HK-2 (cell line): ENCODE measurements around the gene NOS1.
A peak's percentile ranks its signal among the peaks of the same experiment; 100 is the strongest.
"Not testable (repeated sequence)": the region's sequence is repeated elsewhere in the genome, so short reads cannot be mapped to it uniquely, and the experiment has no call there.

Source experiments
- DNase-seq: peaks from one replicate; pipeline ENCODE4 v3.0.0-alpha.2; 2018; ENCODE audit not compliant: unreplicated experiment

NOS1 gene

DNA sequence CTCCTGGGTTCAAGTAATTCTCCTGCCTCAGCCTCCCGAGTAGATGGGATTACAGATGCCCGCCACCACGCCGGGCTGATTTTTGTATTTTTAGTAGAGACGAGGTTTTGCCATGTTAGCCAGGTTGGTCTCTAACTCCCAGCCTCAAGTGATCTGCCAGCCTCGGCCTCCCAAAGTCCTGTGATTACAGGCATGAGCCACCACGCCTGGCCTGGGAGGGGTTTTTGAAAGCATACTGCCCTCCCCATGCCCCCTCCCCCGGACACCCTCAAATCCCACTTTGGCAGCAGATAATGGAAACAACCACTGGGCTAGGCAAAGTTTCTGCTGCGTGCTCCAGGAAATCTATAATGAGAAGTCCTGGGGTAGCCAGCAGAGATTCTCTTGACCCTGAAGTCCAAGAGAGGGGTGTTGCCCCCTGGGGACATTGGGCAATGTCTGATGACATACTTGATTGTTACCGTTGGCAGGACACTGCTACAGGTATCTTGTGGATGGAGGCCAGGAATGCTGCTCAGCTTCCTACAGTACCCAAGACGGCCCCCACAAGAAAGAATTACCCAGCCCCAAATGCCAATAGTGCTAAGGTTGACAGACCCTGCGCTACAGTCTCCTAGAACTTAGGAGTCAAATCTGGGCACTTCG lies 152.5 kb downstream of the NOS1 start:
- DNase-seq: no peak

DNA sequence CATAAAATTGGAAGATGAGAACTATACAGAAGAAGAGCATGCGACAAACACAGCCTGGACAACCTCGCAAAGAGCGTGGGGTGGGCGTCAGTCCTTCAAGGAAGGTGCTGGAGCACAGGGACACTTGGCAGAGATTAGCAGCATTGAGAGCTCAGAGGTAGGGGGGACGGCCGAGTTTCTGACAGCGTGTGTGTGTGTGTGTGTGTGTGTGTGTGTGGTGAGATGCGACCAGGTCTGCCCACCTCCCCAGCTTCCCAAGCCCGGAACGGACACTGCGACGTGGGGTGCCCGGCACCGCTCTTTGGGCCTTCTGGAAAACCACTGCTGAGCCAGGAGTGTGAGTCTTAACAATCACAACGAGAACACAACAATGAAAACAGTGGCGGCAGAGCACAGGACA lies 153.2 kb downstream of the NOS1 start:
- DNase-seq: no peak

DNA sequence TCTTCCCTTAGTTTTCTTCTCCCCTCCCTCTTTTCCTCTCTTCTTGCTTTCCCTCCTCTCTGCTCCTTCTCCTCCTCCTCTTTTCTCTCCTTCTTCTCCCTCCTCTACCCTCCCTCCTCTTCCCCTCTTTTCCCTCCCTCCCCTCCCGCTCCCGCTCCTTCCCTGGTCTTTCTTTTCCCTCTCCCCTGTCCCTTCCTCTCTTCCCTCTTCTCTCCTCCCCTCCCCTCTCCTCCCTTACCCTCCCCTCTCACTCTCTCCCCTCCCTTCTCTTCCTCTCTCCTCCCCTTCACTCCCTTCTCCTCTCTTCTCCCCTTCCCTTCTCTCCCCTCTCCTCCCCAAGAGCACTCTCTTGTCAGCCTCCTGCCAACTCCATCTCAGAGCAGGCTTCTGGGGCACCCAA lies 153.8 kb downstream of the NOS1 start:
- DNase-seq: no peak

DNA sequence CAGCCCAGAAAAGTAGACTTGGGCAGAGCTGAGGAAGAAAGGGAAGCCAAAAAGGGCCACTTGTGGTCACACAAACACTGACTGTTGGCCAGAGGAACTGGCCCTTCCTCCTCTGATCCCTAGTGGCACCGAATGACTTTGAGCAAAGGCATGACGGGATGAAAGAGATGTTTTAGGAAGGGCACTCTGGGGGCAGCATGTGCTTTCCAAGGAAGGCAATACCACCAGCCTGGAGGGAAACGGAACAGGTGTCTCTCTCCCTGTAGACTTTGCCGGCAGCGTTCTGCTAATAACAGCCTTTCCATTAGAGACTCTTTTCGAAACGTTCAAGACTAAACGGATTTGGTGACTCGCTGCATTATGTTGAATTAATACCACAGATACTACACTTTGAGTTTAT lies 158.9 kb downstream of the NOS1 start:
- DNase-seq: no peak

DNA sequence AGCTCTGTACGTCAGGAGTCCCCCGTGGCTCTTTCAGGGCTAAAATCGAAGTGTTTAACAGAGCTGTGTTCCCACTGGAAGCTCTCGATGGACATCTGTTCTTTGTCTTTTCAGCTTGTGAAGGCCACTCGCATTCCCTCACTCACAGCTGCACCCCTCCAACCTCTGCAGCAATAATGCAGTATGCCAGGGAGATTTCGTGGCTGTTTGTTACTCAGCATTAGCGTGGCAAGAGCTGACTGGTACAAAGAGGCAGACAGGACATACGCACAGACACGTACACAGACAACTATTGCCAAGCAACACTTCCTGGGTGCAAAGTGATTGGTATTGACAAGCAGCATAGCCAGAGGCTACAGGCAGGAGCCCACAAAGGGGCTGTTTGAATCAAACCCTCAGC lies 159.4 kb downstream of the NOS1 start:
- DNase-seq: no peak

DNA sequence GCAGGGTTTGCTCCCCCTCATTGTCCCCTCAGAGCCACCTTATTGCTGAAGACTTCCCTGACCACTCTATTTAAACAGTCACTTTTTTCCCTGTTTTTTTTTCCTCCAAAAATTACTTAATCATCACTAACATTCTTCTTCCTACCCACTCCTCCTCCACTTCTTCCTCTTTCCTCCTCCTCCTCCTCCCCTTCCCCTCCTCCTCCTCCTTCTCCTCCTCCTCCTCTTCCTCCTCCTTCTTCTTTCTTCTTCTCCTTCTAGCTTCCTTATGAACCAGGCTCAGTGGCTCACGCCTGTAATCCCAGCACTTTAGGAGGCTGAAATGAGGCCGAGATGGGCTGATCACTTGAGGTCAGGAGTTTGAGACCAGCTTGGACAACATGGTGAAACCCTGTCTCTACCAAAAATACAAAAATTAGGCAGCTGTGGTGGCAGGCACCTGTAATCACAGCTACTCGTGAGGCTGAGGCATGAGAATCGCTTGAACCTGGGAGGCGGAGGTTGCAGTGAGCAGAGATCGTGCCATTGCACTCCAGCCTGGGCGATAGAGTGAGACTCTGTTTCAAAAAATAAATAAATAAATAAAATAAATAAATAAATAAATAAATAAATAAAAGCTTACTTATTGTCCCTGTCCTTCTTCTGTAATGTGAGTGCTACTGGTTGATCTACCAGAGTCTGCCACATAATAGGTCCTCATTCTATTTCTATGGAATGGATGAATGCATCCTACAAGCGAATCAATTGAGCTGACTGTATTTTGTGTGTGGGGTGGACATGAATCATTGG lies 161.3 kb downstream of the NOS1 start:
- not testable (repeated sequence) for DNase-seq

DNA sequence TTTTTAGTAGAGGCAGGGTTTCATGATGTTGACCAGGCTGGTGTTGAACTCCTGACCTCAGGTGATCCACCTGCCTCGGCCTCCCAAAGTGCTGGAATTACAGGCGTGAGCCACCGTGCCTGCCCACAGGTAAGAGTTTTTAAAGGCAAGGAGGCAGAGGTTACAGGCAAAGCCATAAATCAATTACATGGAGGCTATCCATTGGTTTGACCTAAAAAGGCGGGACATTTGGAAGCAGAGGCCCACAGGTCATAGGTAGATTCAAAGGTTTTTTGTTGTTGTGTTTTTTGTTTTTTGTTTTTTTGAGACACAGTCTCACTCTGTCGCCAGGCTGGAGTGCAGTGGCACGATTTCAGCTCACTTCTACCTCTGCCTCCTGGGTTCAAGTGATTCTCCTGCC lies 165.1 kb downstream of the NOS1 start:
- not testable (repeated sequence) for DNase-seq

DNA sequence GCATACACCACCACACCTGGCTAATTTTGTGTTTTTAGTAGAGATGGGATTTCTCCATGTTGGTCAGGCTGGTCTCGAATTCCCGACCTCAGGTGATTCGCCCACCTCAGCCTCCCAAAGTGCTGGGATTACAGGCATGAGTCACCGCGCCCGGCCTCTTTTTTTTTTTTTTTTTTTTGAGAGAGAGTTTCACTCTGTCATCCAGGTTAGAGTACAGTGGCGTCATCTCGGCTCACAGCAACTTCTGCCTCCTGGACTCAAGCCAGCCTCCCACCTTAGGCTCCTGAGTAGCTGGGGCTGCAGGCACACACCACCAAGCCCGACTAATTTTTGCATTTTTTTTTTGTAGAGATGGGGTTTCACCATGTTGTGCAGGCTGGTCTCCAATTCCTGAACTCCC lies 166.4 kb downstream of the NOS1 start:
- DNase-seq: peak; percentile 24

DNA sequence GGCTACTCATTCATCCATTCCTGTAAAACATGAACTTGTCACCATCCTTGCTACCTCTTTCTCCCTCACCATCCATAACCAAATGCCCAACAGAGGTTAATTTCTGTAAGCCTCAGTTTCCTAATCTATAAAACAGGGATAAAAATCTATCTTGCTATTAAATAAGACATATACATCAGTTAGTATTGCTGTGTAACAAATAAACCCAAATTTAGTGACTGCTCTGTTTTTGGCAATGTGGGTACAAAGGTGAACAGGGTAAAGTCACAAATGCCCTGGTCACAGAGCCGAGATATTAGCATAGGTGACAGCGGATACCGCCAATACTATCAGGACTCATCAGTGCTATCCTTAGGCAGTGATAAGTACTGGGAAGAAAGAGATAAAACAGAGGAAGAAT lies 167.5 kb downstream of the NOS1 start:
- no peak for DNase-seq

DNA sequence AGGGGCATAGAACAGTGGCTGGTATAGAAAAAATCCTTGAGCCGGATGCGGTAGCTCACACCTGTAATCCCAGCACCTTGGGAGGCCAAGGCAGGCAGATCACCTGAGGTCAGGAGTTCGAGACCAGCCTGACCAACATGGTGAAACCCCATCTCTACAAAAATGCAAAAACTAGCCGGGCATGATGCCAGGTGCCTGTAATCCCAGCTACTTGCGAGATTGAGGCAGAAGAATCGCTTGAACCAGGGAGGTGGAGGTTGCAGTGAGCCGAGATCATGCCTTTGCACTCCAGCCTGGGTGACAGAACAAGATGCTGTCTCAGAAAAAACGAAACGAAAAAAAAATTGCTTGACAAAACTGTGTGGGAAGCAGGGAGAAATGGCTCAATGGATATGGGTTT lies 168.8 kb downstream of the NOS1 start:
- not testable (repeated sequence) for DNase-seq

DNA sequence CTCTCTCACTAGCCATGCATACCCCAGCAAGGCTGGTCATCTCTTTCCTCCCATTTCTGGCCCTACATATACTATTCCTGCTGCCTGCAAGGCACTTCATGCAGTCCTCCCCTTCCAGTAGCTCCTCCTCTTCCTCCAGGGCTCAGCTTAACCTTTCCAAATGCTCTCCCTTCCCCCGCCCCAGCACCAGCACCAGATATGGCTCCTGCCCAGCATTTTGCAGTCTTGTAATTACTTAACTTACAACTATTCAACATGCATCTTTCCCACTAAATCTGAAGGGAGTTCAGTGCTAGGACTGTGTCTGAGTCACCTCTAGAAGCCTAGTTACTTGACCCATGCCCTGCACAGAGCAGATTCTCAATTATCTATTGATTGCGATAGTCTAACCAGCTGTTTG lies 169.4 kb downstream of the NOS1 start:
- peak; percentile 8 for DNase-seq

DNA sequence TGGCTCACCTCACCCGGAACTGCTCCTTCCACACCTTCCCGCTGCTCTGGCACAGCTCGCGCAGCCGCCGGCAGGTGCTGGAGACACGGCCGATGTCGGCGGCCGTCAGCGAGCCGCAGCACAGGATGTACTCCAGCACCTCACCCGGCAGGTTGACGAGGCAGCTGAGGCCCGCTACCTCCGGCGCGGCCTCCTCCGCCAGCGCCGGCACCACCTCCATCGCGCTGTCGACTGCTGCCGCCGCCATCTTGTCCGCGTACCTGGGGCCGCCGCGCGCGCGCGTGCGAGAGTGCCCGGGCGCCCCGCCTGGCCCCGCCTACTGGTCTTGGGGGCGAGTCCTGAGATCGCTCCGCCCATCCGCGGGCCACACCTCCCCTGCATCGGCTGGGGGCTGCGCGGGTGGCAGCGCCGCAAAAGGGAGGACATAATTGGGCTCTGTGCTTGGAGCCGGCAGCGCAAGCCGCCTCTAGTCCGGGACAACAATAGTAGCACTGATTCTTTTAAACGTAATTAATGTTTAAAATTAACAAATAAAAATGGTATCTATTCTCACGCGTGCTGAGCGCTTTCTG lies 171.1 kb downstream of the NOS1 start, which contains the start of gene FBXO21:
Gene FBXO21 (minus strand): TSS at position 261 of the 572 bp plus-strand sequence. CDS start 14 bp downstream, at position 247.
- peak; percentile 88 for DNase-seq

DNA sequence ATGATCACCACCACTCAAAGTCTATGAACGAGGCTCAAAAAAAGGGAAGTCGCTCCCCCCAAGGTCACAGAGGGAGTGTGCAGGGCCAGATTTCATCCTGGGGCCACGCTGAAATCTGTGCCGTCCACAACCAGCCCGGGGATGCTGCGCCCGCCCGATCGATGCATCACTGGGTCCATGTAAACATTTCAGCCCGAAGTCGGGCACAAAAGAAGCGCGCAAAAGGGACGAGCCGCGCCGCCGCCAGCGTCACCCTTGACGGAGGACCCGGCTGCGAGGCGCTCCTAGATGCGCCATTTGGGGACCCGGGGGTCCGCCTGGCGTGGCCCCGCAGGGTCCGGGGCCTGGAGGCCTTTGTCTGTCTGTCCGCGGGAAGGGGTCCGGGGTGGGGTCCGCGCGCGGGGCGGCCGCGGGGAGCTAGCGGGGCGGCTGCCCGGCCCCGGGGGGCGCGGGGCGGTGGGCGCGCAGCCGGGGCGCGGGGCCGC lies 171.7 kb downstream of the NOS1 start:
- peak; percentile 32 for DNase-seq

DNA sequence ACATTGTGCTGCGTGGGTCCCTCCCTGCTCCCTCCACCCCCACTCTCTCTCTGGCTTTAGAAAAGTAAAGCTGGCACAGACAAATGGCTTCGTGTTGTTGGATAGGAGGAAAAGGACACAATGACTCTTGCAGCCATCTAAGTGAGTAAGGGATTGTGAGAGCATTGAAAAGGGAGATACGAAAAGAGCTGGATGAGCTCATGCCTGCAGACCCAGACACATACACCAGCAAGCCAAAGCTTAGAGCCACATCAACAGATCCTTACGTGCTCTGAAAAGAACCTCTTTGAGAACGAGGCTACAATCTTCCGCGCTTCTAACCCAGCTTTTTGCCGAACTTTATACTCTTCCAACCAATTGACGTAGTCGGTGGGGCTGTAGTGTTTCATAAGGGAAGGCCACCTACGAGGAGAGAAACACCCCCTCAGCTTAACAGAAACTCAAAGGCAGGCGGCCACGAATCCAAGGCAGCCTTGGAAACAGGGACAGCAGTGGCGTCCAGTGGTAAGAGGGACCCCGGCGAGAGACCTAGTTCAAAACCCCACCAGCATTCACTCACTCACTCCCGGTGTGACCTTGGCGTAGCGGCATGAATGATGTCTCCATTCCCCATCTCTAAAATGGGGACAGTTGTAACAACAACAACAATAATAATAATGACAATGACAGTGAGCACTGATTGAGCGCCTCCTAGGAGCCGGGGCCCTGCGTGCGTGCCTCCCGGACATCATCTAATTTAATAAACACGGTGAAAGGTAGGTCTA lies 172.3 kb downstream of the NOS1 start:
- DNase-seq: no peak

DNA sequence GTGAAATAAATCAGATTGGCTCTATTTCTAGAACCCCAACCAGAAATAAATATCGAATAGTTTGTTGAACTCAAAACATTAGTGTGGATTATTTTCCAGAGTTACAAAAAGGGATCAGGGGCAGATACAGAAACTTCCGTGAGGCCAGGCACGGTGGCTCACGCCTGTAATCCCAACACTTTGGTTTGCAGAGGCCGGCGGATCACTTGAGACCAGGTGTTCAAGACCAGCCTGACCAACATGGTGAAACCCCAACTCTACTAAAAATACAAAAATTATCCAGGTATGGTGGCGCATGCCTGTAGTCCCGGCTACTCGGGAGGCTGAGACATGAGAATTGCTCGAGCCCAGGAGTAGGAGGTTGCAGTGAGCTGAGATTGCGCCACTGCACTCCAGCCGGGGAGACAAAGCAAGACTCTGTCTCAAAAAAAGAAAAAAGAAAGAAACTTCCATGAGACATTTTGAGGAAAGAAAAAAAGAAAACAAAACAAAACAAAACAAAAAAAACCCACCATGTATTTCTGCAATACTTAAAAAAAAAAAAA lies 173.2 kb downstream of the NOS1 start:
- DNase-seq: no peak

DNA sequence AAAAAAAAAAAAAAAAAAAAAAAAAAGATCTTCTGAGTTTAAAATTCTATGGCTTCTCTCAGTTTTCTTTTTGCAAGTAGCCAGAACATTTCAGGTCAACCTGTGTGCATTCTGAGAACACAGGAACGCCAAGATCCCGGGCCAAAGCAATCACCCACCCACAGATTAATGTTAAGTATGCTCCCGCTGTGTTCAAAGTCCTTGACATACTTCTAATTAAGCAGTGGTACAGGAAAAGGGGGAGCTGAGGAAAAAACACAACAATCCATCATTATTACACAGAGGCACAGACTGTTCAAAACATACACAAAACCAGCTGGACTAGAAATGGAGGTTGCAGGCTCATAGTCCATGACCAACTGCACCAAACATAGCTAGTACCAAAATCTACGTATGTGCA lies 174.0 kb downstream of the NOS1 start:
- DNase-seq: no peak

DNA sequence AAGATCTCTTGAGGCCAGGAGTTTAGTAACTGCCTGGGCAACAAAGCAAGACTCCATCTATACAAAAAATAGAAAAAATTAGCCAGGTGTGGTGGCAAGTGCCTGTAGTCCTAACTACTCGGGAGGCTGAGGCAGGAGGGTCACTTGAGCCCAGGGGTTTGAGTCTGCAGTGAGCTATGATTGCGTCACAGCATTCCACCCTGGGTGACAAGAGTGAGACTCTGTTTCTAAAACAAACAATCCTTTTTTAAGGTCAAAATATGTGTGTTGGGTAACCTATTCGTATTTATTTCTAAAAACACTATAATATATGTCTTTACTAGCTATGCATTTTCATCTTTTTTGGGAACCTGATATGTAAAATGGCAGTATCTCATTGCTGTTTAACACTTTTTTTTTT lies 178.6 kb downstream of the NOS1 start:
- DNase-seq: no peak

DNA sequence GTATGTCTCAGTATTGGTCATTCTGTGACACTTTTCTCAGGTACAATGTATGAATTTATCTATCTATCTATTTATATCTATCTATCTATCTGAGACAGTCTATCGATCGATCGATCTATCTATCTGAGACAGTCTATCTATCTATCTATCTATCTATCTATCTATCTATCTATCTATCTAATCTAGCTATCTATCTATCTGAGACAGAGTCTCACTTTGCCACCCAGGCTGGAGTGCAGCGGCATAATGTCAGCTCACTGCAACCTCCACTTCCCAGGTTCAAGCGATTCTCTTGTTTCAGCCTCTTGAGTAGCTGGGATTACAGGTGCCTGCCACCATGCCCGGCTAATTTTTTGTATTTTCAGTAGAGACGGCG lies 180.0 kb downstream of the NOS1 start:
- DNase-seq: not testable (repeated sequence)

DNA sequence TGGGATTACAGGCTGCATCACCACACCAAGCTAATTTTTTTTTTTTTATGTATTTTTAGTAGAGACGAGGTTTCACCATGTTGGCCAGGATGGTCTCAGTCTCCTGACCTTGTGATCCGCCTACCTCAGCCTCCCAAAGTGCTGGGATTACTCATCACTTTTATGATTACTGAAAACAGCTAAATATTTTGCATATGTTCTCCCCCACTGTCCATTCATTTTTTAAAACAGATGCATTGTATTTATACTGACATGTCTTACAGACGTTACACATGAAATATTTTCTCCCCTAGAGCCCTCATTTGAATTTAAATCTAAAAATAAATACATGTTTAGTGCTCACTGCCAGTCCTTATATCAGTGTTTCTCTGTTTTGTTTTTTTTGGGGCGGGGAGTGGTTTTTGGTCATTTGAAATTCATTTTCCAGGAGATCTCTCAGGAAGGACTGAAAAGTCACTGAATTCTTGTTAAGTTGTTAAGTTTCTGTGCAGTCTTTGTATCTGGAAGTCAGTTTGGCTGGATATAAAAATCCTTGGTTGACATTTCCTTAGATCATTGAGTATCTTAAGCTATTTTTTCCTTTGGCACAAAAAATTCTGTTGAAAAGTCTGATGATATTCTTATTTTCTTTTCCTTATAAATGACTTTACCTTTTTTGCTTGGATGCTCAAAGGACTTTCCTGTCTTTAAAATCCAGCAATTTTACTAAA lies 180.5 kb downstream of the NOS1 start:
- DNase-seq: no peak

DNA sequence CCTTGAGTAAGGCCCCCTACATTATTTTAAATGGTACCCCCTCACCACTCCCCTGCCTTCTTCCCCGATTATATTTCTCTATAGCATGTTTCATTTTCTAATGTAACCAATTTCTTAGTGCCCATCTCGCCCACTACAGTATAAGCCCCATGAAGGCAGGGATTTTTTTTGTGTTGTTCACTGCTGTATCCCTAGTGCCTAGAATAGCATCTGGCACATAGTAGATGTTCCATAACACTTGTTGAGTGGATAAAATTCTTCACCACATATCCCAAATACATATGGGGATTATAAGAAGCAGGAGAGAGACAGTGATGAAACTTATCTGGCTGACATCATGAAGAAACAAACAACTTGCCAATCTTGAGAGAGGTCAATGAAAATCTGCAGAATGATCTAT lies 182.7 kb downstream of the NOS1 start:
- no peak for DNase-seq

DNA sequence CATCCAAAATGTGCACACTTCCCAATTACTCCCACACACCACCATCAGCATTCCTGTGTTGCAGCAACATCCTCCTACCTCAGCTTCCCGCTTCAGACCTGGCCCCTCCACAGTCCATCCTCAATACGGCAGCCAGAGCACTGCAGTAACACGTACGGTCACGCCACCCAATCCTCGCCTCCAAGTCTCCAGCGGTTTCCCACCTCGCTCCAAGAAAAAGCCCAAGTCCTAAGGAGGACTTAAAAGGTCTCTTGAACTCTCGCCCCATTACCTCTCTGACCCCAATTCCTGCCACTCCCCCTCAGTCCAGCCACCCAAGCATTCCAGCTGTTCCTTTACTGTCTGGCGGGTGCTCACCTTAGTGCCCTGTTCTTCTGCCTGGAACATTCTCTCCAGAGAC lies 183.1 kb downstream of the NOS1 start:
- no peak for DNase-seq
